SU-DHL-6 (cell line): Measurements from ENCODE around the gene ATP2A1.

Experiments used
- CTCF ChIP-seq: fragments of 200-600 bp; sonication (generic); IDR thresholded peaks from one replicate; pipeline ENCODE4 v1.5.1; 2017; ENCODE audit warnings: antibody characterized with exemption, mild to moderate bottlenecking, low read length, moderate library complexity; ENCODE audit not compliant: insufficient read depth, poor library complexity, severe bottlenecking
- EZH2phosphoT487 ChIP-seq: fragments of 200-600 bp; sonication (generic), shearing (Covaris generic); conservative IDR thresholded peaks from 2 replicates; pipeline ENCODE4 v1.6.1; 2018; ENCODE audit warnings: mild to moderate bottlenecking, antibody characterized with exemption, low read length, moderate library complexity, mixed read lengths

- TF ChIP-seq CTCF (no peak), EZH2phosphoT487 (no peak)
These were observed 47.3 kb downstream of the ATP2A1 start for GRCh38 chr16:28925386-28926228.
